GM12865 (cell line): ENCODE results near the gene EIF5A2.
"Not testable (repeated sequence)": the region's sequence is repeated elsewhere in the genome, so short reads cannot be mapped to it uniquely, and the experiment has no call there.

Experiments used
- DNase-seq: peaks from one replicate; pipeline ENCODE4 v3.0.0; 2010; ENCODE audit warnings: low read depth
- H3K4me3 ChIP-seq: 2 replicates; pipeline ENCODE4 v1.5.1; 2011; ENCODE audit warnings: mild to moderate bottlenecking, low read depth, low read length, control low read depth
- TF ChIP-seq, protein P1 (sequence below): IDR thresholded peaks from 2 replicates; pipeline ENCODE4 v1.5.1; 2011; ENCODE audit warnings: low read length, control low read depth, low read depth, inconsistent platforms; ENCODE audit not compliant: insufficient read depth; ENCODE audit errors: missing control alignments

Gene EIF5A2

GRCh38 chr3:170897978-170898377, 10.5 kb downstream of the EIF5A2 start:
- H3K4me3 ChIP-seq = no peak overlapping the region
- DNase-seq = no peak
- TF ChIP-seq, protein P1, sequence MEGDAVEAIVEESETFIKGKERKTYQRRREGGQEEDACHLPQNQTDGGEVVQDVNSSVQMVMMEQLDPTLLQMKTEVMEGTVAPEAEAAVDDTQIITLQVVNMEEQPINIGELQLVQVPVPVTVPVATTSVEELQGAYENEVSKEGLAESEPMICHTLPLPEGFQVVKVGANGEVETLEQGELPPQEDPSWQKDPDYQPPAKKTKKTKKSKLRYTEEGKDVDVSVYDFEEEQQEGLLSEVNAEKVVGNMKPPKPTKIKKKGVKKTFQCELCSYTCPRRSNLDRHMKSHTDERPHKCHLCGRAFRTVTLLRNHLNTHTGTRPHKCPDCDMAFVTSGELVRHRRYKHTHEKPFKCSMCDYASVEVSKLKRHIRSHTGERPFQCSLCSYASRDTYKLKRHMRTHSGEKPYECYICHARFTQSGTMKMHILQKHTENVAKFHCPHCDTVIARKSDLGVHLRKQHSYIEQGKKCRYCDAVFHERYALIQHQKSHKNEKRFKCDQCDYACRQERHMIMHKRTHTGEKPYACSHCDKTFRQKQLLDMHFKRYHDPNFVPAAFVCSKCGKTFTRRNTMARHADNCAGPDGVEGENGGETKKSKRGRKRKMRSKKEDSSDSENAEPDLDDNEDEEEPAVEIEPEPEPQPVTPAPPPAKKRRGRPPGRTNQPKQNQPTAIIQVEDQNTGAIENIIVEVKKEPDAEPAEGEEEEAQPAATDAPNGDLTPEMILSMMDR = no peak

- not testable (repeated sequence) for DNase-seq, H3K4me3 ChIP-seq
Observed at GRCh38 chr3:170897199-170897598, 11.2 kb downstream of the EIF5A2 start.

GRCh38 chr3:170896781-170897180, 11.7 kb downstream of the EIF5A2 start:
- TF ChIP-seq, protein P1 = no peak
- H3K4me3 ChIP-seq = no peak overlapping the region
- no peak for DNase-seq

GRCh38 chr3:170896333-170896732, 12.1 kb downstream of the EIF5A2 start:
- DNase-seq = not testable (repeated sequence)

GRCh38 chr3:170893895-170894294, 14.5 kb downstream of the EIF5A2 start:
- TF ChIP-seq, protein P1 = no peak
- H3K4me3 ChIP-seq = no peak overlapping the region
- no peak for DNase-seq

More at GRCh38 chr3:170896333-170896732, 12.1 kb downstream of the EIF5A2 start:
- not testable (repeated sequence) for H3K4me3 ChIP-seq

DNA sequence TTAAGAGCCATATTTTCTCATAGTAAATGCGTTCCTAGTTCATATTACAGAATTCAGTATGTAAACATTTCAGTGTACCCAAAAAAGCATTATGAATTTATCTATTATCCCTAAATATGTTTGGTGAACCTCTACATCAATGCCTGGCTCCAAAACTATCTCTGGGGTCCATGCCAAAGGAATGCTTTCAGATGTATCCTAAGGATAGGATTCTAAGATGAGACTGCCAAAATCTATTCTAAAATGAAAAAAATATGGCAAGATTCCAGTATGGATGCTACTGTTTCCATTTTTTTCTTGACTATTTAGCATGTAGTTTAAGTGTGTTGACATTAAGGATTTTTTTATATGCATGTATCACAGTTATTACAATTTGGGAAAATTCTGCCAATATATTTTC, 18.8 kb downstream of the EIF5A2 start:
- DNase-seq = no peak
- TF ChIP-seq, protein P1 = no peak
- H3K4me3 ChIP-seq = no peak overlapping the region

GRCh38 chr3:170889132-170889531, 19.3 kb downstream of the EIF5A2 start:
- no peak for DNase-seq
- H3K4me3 ChIP-seq = no peak overlapping the region
- TF ChIP-seq, protein P1 = no peak

- not testable (repeated sequence) for DNase-seq, H3K4me3 ChIP-seq
Observed at GRCh38 chr3:170884109-170884930, 24.1 kb downstream of the EIF5A2 start.

DNA sequence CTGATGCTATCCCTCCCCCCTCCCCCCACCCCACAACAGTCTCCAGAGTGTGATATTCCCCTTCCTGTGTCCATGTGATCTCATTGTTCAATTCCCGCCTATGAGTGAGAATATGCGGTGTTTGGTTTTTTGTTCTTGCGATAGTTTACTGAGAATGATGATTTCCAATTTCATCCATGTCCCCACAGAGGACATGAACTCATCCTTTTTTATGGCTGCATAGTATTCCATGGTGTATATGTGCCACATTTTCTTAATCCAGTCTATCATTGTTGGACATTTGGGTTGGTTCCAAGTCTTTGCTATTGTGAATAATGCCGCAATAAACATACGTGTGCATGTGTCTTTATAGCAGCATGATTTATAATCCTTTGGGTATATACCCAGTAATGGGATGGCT, 29.7 kb downstream of the EIF5A2 start:
- DNase-seq, H3K4me3 ChIP-seq: not testable (repeated sequence)

DNA sequence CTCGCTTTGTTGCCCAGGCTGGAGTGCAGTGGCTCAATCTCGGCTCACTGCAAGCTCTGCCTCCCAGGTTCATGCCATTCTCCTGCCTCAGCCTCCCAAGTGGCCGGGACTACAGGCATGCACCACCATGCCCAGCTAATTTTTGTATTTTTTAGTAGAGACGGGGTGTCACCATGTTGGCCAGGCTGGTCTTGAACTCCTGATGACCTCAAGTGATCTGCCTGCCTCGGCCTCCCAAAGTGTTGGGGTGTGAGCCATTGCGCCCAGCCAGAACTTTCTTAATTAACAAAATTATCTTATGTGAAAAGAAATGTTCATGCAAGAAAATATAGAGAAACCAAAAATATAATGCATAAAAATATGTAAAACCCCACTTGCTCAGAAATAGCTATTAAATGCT, 31.1 kb downstream of the EIF5A2 start:
- not testable (repeated sequence) for DNase-seq, H3K4me3 ChIP-seq
